IMR-90 (cell line): ENCODE data around the gene PIK3R5. TPM values are rescaled to one million over a fixed set of nuclear protein-coding genes. Genes with fewer than 3 reads are reported as not detected.
"Not testable (repeated sequence)": the region's sequence is repeated elsewhere in the genome, so short reads cannot be mapped to it uniquely, and the experiment has no call there.

Experiments
- ATAC-seq: fragments of 200-7000 bp; cut with Tn5 transposase; 2 replicates; pipeline ENCODE4 v1.9.1; 2020; ENCODE audit warnings: low read depth, mild to moderate bottlenecking, moderate library complexity
- BruUV-seq: library from RNA; stranded (reverse); fragments of 400-500 nt; replicated peaks from 2 replicates; lab custom pipeline; 2021; lab: Mats Ljungman, UMichigan
- CTCF ChIA-PET: fragments of 300-600 bp; formaldehyde crosslinking; extraction: SDS; loops from one replicate; lab custom pipeline; 2021; ENCODE audit warnings: antibody characterized with exemption; lab: Yijun Ruan, JAX
- POLR2A ChIA-PET: fragments of 300-600 bp; sonication (Branson Sonifier 250); formaldehyde crosslinking; loops from one replicate; lab custom pipeline; 2022; ENCODE audit warnings: antibody characterized with exemption; ENCODE audit not compliant: unreplicated experiment; lab: Charles Lee
- DNase-seq: peaks from one replicate; pipeline ENCODE4 v3.0.0; 2013
- H2AFZ ChIP-seq: replicated peaks from 2 replicates; pipeline ENCODE3; 2013; ENCODE audit warnings: low read length, mild to moderate bottlenecking; ENCODE audit not compliant: poor library complexity
- H2AK5ac ChIP-seq: 2 replicates; pipeline ENCODE4 v1.6.1; 2013; ENCODE audit warnings: low read depth, low read length, inconsistent platforms
- H2AK9ac ChIP-seq: replicated peaks from 2 replicates; pipeline ENCODE3; 2013; ENCODE audit warnings: mild to moderate bottlenecking, low read depth, low read length, moderate library complexity; ENCODE audit not compliant: poor library complexity
- H2BK120ac ChIP-seq: 2 replicates; pipeline ENCODE4 v1.6.1; 2013; ENCODE audit warnings: low read depth, low read length, inconsistent platforms
- H2BK15ac ChIP-seq: 3 replicates; pipeline ENCODE4 v1.6.1; 2013; ENCODE audit warnings: low read depth, low read length, inconsistent platforms
- H2BK20ac ChIP-seq: 2 replicates; pipeline ENCODE4 v1.6.1; 2013; ENCODE audit warnings: low read depth, mild to moderate bottlenecking, inconsistent platforms, low read length, moderate library complexity
- H2BK5ac ChIP-seq: 2 replicates; pipeline ENCODE4 v1.6.1; 2013; ENCODE audit warnings: mild to moderate bottlenecking, low read depth, low read length, inconsistent platforms; ENCODE audit not compliant: poor library complexity, severe bottlenecking
- H3K14ac ChIP-seq: replicated peaks from 2 replicates; pipeline ENCODE4 v1.6.1; 2013; ENCODE audit warnings: low read depth, low read length, inconsistent platforms
- H3K18ac ChIP-seq: 2 replicates; pipeline ENCODE4 v1.6.1; 2013; ENCODE audit warnings: low read depth, low read length, control low read depth
- H3K23ac ChIP-seq: 2 replicates; pipeline ENCODE4 v1.6.1; 2013; ENCODE audit warnings: low read depth, low read length, inconsistent platforms
- H3K27ac ChIP-seq: 2 replicates; pipeline ENCODE4 v1.5.1; 2013; ENCODE audit warnings: mild to moderate bottlenecking, control low read depth, low read length; ENCODE audit not compliant: insufficient read depth
- H3K27me3 ChIP-seq: 2 replicates; pipeline ENCODE4 v1.6.1; 2013; ENCODE audit warnings: low read length; ENCODE audit not compliant: control insufficient read depth, insufficient read depth
- H3K36me3 ChIP-seq: 2 replicates; pipeline ENCODE4 v1.6.1; 2013; ENCODE audit warnings: low read length, mixed read lengths; ENCODE audit not compliant: control insufficient read depth, insufficient read depth
- H3K4ac ChIP-seq: 2 replicates; pipeline ENCODE4 v1.6.1; 2013; ENCODE audit warnings: low read depth, low read length, inconsistent platforms
- H3K4me1 ChIP-seq: 2 replicates; pipeline ENCODE4 v1.6.1; 2013; ENCODE audit warnings: low read length, mixed read lengths; ENCODE audit not compliant: control insufficient read depth, insufficient read depth
- H3K4me2 ChIP-seq: 2 replicates; pipeline ENCODE4 v1.6.1; 2013; ENCODE audit warnings: low read depth, mild to moderate bottlenecking, control low read depth, low read length, moderate library complexity
- H3K4me3 ChIP-seq: 2 replicates; pipeline ENCODE4 v1.5.1; 2013; ENCODE audit warnings: low read depth, mild to moderate bottlenecking, control low read depth, low read length, moderate library complexity; ENCODE audit not compliant: insufficient read depth
- H3K56ac ChIP-seq: 2 replicates; pipeline ENCODE4 v1.6.1; 2013; ENCODE audit warnings: low read length, inconsistent platforms; ENCODE audit not compliant: insufficient read depth; ENCODE audit errors: extremely low read depth
- H3K79me1 ChIP-seq, 2 experiments: 2 replicates each; pipeline ENCODE4 v1.6.1; 2013; ENCODE audit warnings: low read length in 2 of 2, inconsistent platforms in 1 of 2, low read depth in 1 of 2
- H3K9ac ChIP-seq: 2 replicates; pipeline ENCODE4 v1.6.1; 2013; ENCODE audit warnings: low read depth, low read length, control low read depth
- H3K9me1 ChIP-seq: 2 replicates; pipeline ENCODE4 v1.6.1; 2013; ENCODE audit warnings: low read length, inconsistent platforms; ENCODE audit not compliant: insufficient read depth
- H3K9me3 ChIP-seq: 2 replicates; pipeline ENCODE4 v1.6.1; 2013; ENCODE audit warnings: low read length; ENCODE audit not compliant: control insufficient read depth, insufficient read depth
- H4K20me1 ChIP-seq: 2 replicates; pipeline ENCODE4 v1.6.1; 2013; ENCODE audit warnings: low read length, inconsistent platforms; ENCODE audit not compliant: insufficient read depth
- H4K5ac ChIP-seq: 2 replicates; pipeline ENCODE4 v1.6.1; 2013; ENCODE audit warnings: mild to moderate bottlenecking, low read depth, low read length, control low read depth
- H4K8ac ChIP-seq, 2 experiments: 2 replicates each; pipeline ENCODE4 v1.6.1; 2013; ENCODE audit warnings: low read depth in 2 of 2, low read length in 2 of 2, control low read depth in 1 of 2, inconsistent platforms in 1 of 2
- H4K91ac ChIP-seq: 2 replicates; pipeline ENCODE4 v1.6.1; 2013; ENCODE audit warnings: low read depth, low read length, inconsistent platforms; ENCODE audit not compliant: insufficient read depth
- WGBS, 2 experiments: methylation state at CpG; one replicate each; pipeline versions ENCODE4 v1.1.5 to v1.1.7; 2013; ENCODE audit warnings: missing lambda C conversion rate in 2 of 2; ENCODE audit not compliant: insufficient read length in 1 of 2; ENCODE audit errors: extremely low coverage in 2 of 2; 5-methylcytosine and 5-hydroxymethylcytosine counted together
- dilution Hi-C: fragments of 300-500 bp; cut with HindIII; formaldehyde crosslinking; loops from one replicate; pipeline ENCODE4 v1.14.3; 2018; ENCODE audit warnings: low sequenced_read_pairs; ENCODE audit not compliant: unreplicated experiment
- in situ Hi-C: fragments of 300-500 bp; cut with MboI; formaldehyde crosslinking; loops from 3 replicates; pipeline ENCODE4 v1.14.3; 2019; ENCODE audit warnings: low sequenced_read_pairs, inconsistent platforms, mixed read lengths
- intact Hi-C: fragments of 100-400 bp; cut with micrococcal nuclease; formaldehyde crosslinking; loops from 2 replicates; pipeline ENCODE4 v1.10.0; 2022
- polyA plus RNA-seq, 3 experiments: library from polyadenylated mRNA; depleted of rRNA; stranded (reverse); fragments of >200 nt; gene quantifications; 2 replicates each; pipeline ENCODE4 v1.2.3, GENCODE V29; 2012; ENCODE audit warnings: low replicate concordance in 1 of 3
- total RNA-seq: library from RNA; depleted of rRNA; stranded (reverse); fragments of >200 nt; gene quantifications from 2 replicates; pipeline ENCODE4 v1.2.3, GENCODE V29; 2012

PIK3R5 gene
- total and polyA plus RNA-seq, 2 of the 4 experiments (the other 2 are of a cell fraction): not detected

- H2BK120ac ChIP-seq, H3K27me3 ChIP-seq, H2BK5ac ChIP-seq, ATAC-seq, dilution Hi-C loops, H3K4me1 ChIP-seq, H3K9me3 ChIP-seq, H3K4me3 ChIP-seq, H3K27ac ChIP-seq, H3K4ac ChIP-seq, H2AK9ac ChIP-seq, H3K9ac ChIP-seq, DNase-seq, H3K18ac ChIP-seq, H3K9me1 ChIP-seq, H2BK20ac ChIP-seq, H3K4me2 ChIP-seq, H3K79me1 ChIP-seq, H3K36me3 ChIP-seq, H4K8ac ChIP-seq, H2AFZ ChIP-seq, H3K14ac ChIP-seq, POLR2A ChIA-PET, H4K20me1 ChIP-seq, intact Hi-C loops, H4K91ac ChIP-seq, H3K56ac ChIP-seq, H3K23ac ChIP-seq, H4K5ac ChIP-seq, H2BK15ac ChIP-seq, H2AK5ac ChIP-seq, CTCF ChIA-PET, BruUV-seq: not testable (repeated sequence)
- in situ Hi-C loops: loop anchor here (5.0 kb wide), 1 partner anchor 539 kb away; no protein-coding TSS in a partner anchor
- WGBS, 2 experiments: no CpG with 5 or more reads among the region's 2 CpGs
Measured at GRCh38 chr17:8988263-8988935, 22.9 kb upstream of the PIK3R5 start.
